GM21576 (cell line): ENCODE measurements around the gene NEDD8.
A peak's percentile ranks its signal among the peaks of the same experiment; 100 is the strongest.

Experiments used
- ATAC-seq: cut with Tn5 transposase; IDR thresholded peaks from one replicate; pipeline ENCODE4 v1.9.1; 2021; ENCODE audit warnings: mild to moderate bottlenecking, moderate library complexity; ENCODE audit not compliant: unreplicated experiment

Gene NEDD8

DNA sequence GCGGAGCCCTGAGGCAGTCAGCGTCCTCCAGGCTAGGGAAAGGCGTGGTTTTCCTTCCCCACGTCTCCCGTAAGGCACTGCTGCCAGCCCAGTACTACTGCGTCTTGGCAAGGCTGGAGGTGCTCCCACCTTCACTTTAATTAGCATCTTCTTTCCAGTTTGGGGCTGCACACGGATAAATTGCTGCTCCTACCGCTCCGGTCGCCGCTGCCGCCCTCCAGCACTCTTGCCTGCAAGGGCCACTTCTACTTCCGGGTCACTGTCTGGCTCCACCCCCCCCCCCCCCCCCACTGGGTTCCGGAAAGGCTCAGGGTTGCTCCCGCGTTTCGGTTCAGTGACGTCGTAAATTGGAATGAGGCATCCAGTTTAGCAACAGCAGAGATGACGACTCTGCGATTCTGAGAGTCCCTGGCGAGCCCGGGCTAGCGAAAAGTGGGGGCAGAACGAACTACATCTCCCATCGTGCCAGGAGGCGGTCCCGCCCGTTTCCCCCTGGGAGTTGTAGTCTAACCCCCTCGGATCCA lies at the start of gene NEDD8:
TSS of gene NEDD8 (minus strand) at position 247 of the 524 bp plus-strand sequence. CDS start at position 147, 100 bp downstream.
- peak; percentile 82 for ATAC-seq

DNA sequence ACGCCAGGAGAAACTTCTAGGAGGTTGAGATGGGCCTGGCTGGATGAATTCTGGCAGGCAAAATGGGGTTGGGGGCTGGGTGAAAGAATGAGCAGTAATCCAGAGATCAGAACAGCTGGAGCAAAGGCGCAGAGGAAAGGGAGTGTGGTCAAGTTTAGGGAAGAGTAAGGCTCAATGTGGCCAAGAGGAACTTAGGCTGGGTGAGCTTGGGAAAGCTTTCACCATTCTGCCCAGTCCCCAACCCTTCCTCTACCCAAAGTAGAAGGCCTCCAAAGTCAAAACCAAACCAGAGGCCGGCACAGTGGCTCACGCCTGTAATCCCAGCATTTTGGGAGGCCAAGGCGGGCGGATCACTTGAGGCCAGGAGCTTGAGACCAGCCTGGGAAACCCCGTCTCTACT lies 49.5 kb upstream of the NEDD8 start:
- ATAC-seq = no peak

DNA sequence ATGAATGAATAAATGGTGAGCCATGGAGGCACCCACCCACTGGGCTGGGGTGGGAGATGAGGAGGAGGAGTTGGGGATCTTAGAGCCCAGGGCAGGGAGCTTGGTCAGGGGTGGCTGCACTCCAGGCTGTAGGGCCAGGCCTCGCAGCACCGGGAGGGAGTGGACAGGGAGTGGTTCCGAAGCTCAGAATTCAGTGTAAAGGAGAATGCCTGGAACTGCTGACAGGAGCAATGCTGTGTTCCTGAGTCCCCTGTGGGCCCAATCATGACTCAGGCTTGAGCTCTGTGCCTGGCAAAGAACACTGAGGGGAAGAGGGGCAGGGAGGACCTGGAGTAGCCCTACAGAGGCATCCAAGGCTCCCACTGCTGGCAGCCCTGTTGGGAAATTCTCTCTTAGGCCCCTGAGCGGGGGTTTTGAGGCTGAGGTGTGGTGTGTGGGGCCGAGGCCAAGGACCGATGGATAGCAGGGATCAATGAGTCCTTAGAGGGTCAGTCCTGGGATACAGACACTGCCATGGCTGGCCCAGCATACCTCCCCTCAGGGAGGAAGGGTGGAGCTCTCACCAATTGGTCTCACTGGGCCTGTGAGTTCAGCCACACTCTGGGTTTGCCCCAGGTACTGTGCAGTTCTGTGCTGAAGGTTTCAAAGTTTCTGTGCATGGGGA lies 48.8 kb upstream of the NEDD8 start:
- ATAC-seq = no peak

DNA sequence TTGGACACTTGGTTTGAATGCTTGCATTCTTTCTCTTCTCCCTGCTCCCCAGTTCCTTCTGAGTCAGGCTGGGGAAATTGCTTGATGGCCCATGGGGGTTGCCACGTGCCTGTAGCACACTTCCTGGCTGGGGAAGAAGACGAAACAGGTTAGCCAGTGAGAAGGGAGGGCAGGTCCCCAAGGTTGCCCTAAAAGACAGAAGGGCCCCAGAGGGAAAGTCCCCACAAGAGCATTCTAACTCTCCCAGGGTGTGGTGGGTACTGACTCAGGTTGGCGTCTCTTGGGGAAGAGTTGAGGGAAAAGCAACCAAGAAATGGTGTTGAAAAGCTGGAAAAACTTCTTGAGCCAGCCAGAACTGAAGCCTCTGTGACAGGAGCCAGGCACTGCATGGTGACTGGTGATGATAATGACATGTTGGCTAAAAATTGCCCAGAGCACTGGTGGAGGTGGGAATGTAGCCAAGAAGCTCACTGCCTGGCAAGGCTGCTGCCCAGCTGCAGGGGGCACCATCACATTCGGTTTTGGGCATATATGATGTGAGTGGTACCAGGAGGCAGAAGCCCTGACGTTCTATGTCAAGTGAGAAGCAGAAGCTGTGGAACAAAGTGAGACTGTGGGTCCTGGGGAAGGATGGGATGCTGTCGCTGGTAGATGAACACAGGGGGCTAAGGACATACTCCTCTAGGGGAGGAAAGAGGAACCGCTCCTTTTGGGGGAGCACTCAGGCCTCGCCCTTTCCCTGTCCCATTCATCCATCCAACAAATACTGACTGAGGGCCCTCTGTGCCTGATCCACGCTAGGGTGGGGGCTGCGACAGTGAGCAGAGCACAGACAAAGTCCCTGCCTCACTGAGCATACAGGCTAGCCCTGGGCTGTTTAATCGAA lies 47.4 kb upstream of the NEDD8 start:
- ATAC-seq = peak; percentile 66

DNA sequence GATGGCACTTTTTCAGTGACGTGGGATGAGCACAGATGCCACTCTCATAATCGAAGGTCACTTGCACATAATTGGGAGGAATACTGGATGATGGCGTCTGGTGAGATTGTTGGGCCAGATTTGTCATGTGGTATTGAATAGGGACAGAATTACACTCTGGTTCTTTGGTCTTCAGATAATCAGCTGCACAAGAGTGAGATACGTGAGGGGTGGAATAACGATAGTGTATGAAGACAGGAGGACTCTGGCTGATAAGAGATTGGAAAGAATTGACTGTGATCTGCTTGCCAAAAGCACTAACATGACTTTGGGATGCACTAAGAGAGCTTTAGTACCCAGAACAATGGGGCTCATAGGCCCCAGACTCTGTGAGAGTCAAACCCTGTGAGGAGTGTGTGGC lies 46.3 kb upstream of the NEDD8 start:
- no peak for ATAC-seq

DNA sequence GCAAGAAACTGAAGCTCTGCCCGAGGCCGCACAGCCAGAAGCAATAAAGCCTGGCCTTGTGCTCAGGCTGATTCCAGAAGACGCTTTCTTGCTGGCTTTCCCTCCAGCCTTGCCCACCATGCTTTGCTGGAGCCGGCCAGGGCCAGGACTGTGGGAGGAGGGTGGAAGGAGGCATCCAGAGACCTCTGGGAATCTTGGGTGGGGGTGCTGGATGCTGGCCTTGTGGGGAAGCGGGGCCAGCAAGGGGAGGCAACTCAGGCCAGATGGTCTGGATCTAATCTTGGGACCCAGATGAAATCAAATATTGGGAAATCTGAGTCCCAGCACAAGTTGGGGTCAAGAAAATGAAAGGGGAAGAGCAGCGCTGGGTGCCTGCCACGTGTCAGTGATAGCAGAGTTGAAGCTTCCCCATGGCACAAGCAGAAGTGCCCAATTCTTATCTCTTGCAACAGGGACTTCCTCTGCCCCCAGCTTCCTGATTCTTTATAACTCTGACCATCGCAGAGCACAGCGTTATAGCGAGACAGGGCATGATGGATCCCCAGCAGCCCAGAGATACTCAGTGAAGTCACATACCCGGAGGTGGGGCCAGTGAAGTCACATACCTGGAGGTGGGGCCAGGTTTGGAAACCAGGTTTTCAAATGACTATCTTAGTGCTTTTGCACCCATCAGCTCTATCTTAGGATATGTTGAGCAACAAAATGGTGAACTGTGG lies 45.6 kb upstream of the NEDD8 start:
- no peak for ATAC-seq

DNA sequence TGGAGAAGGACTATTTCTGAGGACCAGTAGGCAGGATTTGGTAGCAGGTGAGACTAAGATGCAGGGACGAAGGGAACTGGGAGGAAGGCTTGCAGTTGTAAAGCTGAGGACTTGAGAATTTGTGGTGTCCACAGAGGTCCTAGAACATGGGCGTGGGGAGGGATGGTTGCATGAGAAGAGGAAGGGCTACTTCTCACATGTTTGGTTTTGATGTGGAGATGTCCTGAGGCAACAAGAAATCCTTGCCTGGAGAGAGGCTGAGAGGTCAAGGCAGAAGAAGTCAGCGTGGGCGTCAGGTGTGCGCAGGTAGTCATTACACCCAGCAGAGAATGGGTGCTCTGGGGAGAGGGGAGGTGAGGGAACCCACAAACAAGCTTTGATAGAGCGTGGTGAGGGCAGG lies 44.9 kb upstream of the NEDD8 start:
- no peak for ATAC-seq

DNA sequence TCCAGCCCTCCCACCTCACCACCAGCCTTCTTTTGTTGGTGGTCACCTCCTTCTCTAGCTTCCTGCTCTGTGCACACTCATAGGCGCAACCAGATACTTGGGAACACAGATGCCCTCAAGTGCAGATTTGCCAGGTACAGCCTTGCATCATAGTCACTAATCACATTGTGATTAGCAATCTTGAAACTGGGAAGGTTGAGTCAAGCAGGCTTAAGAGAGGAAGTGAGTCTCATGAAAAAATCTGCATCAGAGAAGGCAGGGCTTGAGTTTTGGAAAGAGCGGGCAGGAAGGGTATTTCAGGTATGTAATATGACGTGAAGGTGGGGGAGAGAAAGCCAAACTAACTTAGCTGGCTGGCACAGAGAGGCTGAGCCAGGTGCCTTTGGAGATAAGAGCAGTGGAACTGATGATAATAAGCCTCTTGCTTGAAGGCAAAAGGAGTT lies 42.0 kb upstream of the NEDD8 start:
- peak; percentile 44 for ATAC-seq

DNA sequence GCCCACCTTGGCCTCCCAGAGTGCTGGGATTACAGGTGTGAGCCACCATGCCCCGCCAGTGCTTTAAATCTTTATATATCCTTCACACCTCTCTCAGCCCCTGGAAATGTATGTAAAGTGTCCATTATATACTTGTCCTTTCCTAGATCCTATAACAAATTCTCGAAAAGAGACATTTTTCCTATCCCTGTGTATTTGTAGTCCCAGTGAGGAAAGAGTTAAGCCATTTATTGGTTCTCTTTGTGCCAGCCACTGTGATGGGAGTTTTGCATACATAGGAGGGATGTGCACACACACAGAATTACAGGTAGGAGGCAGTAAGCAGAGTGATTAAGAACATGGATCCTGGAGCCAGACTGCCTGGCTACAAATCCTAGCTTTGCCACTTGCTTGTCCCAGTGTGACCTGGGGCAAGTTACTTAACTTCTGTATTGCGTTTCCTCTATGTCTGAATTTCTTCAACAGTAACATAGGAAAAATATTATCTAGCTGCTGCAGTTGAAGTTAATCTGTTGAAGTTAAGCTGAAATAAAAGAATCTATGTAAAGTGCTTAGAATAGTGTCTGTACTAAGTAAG lies 41.3 kb upstream of the NEDD8 start:
- no peak for ATAC-seq

DNA sequence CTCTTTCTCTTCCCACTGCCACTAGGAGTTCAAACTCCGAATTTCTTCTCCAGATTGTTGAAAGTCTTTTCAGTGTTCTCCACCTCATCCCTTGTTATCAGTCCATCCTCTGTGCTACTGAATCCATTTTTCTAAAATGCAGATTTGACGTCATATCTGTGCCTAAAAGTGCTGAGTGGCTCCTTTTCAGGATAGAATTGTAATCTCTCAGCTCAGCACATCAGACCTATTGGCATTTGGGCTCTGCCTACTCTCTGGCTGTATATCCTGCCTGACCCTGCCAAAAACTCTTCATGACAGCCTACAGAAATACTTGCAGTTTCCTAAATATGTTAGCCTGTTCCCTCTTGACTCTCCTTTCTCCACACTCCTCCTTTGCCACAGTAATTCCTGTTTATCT lies 40.3 kb upstream of the NEDD8 start:
- ATAC-seq = no peak

DNA sequence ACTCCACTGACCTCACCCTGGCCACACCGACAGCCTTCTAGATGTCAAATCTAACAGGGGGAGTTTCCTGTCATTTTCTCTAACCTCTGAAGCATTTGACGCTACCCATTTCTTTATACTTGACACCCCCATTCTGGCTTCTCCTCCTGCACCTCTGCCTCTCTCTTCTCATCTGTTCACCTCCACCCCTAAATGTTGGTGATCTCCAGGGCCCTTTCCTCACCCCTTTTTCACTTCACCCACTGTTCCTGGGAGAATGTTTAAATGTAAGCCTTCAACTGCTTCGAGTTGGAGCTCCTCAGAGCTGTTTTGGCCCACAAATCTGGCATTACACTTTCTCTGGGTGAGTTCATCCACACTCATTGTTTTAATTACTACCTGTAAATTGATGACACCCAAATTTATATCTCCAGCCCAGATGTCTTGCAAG lies 39.7 kb upstream of the NEDD8 start:
- no peak for ATAC-seq

DNA sequence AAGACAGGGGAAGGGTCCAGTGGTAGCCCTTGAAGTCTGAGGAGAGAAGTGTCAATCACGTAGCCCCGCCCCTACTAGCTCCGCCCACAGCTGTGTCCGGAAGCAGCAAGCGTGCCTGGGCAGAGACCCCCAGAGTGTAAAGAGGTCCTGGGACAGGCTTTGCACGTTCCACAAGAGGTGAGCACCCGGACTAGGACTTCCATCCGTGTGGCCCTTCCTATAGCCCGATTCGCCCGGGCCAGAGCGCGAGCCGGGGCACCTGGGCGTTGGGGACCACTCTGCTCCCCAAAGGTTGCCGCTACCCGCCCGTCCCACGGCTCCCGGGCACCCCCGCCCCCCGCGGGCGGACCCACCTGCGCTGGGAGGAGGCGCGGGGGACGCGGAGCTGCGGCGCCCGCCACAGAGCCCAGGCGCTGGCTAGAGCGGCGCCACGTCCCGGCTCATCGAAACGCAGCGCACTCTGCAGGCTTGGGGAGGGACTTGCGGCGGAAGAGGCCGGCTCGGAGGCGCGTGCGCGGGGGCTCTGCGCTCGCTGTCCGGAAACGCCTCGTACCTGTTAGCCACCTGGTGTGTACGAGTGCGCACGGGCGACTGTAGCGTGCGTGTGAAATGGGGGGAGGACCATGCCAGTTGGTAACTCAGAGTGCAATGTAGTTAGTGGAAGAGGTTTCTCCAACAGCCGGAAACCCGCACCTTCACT lies 39.1 kb upstream of the NEDD8 start, which contains the start of gene RABGGTA:
TSS of gene RABGGTA (minus strand) at position 464 of the 700 bp plus-strand sequence. CDS start 482 bp downstream, outside the sequence.
- ATAC-seq = peak; percentile 78

DNA sequence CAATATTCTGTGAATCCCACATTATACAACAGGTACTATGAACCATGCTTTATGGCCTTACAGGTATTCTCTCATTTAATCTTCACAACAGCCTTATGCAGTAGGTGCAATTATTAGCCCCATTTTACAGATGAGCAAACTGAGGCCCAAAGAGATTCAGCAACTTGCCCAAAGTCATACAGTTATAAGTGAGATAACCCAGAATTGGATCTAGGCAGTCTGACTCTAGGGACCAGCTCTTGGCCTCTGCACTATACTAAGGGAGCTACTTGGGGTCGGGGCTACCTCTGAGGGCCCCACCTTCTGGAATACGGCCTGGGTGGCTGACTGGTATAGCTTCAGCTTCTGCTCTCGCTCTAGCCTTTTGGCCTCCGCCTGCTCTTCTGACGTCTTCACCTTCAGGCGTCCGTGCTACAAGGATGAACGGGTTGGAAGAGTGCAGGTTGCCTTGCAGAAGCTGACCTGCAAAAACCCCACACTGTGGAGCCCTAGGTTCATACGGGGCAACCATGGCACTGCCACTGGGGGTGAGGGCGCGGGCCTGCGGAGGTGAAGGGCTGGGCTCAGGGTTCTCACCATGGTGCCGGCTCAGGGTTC lies 38.5 kb upstream of the NEDD8 start:
- ATAC-seq = no peak

DNA sequence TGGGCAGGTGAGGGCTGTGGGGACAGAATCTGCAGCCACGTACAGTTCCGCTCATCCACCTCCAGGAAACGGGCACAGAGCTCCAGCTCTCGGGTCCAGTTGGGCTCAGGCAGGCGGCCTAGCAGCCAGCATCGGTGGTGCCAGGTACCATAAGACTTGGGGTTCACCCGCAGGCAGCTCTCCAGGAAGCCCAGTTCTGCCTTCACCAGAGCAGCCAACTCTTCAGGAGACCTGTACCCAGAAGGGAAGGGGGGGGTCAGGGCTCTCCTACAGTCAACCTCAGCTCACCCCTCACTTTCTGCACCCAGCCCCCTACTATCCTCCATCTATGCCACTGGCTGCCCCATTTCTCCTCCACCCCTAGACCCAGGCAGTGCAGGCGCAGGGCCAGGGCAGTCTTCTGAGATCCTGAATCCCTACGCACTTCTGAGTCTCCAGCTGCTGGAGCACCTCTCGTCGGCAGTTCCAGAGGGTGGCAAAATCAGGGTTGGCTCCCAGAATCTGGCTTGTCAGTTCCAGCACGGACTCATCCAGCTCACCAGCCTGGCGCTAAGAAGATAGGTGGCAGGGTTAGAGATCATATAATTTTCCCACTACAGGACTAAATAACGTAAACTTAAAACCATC lies 37.9 kb upstream of the NEDD8 start:
- no peak for ATAC-seq

DNA sequence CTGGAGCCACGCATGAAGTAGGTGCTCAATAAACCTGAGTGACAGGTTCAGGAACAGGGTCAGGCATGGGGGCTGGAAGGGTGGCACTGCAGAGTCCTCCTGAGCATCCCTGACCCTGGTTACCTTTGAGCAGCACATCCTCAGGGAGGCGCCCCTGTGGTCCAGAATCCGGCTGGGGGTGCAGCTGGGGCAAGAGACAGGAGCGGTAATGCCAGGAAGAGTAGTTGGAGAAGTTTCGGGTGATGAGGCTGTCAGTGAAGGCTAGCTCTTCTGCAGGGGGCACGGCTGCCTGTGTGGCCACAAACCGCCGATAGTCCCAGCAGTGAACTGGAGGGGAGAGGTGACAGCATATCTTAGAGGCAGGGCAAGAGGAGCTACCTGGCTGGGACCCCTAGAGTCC lies 37.2 kb upstream of the NEDD8 start:
- no peak for ATAC-seq

DNA sequence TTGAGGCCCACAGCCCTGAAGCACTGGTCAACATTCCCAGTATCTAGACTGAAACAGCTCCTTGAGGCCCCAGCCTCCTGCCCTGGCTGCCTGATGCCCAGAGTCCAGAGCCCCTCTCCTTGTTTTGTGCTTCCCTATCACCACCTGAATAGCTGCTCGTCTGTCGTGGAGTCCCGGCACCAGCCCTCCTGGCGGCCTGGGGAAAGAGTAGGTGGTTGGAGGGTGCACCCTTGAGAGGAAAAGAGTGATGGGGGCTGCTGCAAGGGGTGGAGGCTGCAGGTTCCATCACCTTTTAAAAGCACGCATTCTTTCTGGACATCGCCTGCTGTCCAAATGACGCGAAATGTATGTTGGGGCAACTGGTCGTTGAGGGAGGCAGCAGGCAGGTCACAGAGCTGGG lies 36.1 kb upstream of the NEDD8 start:
- ATAC-seq = no peak

DNA sequence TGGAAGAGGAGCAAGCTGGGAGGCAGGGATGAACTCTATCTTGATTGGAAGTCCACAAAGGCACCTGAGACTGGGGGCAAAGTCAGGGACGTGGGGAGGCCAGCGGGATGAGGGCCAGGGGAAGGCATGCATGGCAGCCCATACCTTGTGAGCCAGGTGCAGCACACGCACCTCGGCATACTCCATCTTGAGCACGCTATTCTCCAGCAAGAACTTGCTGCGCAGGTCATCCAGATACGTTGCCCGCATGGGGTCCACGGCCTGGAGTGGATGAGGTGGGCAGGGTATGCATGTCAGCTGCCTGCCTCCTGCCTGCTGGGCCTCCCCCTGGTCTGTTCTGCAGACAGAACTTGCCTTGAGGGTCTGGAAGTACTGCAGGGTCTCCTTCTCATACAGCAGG lies 35.3 kb upstream of the NEDD8 start:
- ATAC-seq = no peak

DNA sequence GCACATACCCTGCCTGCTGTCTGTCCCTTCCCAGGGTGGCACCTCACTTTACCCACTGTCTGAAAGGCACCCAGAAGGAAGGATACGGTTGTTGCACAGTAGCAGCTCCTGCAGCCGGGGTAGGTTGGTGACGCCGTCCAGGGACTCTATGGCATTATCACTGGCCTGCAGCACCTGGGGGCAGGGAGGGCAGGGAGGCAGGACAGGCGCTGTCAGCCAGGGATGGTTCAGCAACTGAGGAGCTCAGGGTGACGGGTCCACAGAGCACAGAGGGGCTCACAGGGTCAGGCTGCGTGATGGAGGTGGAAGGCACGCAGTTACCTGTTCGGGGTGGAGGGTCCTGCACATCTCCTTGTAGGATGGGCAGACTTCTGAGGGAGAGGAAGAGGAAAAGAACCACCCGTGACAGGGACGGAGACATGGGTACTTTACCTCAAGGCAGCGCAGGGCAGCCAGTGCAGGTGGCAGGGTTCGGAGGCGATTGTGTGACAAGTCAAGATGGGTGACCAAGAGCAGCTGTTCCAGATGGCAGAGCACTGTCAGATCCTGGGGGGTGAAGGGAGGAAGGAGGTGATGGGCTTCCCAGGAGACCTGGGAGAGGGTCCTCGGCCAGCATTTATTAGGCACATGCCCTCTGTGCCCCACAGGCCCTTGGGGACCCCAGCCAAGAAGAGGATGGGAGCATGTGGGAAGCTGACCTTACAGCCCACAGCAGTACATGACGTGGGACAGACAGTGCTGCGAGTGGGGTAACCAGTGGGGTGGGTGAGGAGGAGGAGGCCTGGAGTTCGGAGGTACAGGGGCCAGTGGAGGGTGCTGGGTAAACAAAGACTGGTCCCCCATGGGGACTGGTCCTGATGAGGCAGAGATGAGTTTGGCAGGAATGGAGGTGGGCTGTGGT lies 34.4 kb upstream of the NEDD8 start:
- no peak for ATAC-seq
